Measurements from ENCODE around the gene ZNF700.
A peak's percentile ranks its signal among the peaks of the same experiment; 100 is the strongest.
"Not testable (repeated sequence)": the region's sequence is repeated elsewhere in the genome, so short reads cannot be mapped to it uniquely, and the experiment has no call there.

The ZNF700 gene

DNA sequence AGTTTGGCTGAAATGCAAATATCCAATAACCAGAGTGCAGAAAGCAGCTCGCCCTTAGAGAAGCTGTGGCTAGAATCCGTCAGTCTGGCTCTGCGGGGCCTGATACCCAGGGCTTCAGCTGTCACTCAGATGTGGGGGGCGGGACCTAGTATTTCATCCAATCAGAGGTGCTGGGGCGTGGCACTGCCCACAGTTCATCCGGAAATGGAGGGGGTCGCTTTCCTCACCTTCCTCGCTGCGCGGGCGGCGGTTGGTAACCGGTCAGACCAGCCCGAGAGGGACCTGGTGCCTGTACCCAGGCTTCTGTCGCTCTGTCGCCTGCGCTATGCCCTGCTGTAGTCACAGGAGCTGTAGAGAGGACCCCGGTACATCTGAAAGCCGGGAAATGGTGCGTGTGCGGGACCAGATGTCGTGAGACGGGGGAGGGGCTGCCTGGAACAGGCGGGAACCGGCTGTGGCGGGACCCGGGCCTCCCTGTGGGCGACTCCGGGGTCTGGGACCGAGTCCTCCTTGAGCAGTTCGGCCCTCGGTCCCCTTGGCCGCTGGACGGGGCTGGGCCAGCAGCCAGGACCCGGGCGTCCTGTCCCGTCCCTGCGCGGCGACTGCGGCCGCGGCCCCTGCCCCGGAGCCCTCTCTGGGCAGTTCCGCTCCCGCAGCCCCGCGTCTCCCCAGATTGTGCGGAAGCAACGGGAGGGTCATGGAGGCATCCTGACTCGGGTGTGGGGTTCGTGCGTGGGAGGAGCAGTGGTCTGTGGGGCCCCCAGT, at the start of gene ZNF700:
ZNF700 (plus strand) TSS at position 222 of the 765 bp plus-strand sequence; CDS start at position 326, 104 bp downstream.
- TF ChIP-seq, protein P1, sequence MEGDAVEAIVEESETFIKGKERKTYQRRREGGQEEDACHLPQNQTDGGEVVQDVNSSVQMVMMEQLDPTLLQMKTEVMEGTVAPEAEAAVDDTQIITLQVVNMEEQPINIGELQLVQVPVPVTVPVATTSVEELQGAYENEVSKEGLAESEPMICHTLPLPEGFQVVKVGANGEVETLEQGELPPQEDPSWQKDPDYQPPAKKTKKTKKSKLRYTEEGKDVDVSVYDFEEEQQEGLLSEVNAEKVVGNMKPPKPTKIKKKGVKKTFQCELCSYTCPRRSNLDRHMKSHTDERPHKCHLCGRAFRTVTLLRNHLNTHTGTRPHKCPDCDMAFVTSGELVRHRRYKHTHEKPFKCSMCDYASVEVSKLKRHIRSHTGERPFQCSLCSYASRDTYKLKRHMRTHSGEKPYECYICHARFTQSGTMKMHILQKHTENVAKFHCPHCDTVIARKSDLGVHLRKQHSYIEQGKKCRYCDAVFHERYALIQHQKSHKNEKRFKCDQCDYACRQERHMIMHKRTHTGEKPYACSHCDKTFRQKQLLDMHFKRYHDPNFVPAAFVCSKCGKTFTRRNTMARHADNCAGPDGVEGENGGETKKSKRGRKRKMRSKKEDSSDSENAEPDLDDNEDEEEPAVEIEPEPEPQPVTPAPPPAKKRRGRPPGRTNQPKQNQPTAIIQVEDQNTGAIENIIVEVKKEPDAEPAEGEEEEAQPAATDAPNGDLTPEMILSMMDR (conservative IDR thresholded peaks at IDR 0.05; ENCODE audit: low read depth, low read length): no peak
- DNase-seq (ENCODE audit: low read depth): peak; percentile 92

DNA sequence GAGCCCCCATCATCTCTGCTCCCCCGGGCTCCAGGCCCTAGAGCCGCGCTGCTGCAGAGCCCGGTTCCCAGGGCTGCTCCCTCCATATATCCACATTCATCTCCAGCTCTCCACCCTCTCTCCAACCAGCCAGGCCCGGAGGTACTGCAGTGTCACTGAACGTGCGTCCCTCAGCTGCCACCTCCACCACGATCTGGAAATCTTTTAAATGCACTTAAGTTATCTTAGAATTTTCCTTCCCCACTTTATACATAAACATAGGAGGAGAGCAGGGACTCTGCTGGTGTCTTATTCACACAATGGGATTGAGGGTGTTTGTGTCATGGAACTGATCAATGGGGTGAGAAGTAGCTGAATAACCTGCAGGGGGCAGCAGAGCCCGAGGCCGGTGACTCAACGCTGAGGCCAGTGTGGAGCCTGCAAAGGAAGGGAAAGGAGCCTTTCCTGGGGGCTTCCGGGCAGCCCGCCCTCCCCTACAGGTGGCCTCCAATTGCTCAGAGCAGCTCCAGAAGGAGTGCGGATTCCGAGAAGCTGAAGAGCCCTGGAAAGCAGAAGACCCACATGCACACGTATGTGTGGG, 45.1 kb upstream of the ZNF700 start:
- not testable (repeated sequence) for H3K4me3 ChIP-seq (ENCODE audit: low read depth, low read length); DNase-seq (ENCODE audit: low read depth)
- TF ChIP-seq, protein P1 (conservative IDR thresholded peaks at IDR 0.05; ENCODE audit: low read depth, low read length): peak; percentile 30

More for the DNA sequence above, at the start of gene ZNF700:
- peak within 1 kb of the TSS; percentile 95 for H3K4me3 ChIP-seq (ENCODE audit: low read depth, low read length)

- no peak overlapping the region for H3K4me3 ChIP-seq (ENCODE audit: low read depth, low read length)
- TF ChIP-seq, protein P1 (conservative IDR thresholded peaks at IDR 0.05; ENCODE audit: low read depth, low read length): no peak
- DNase-seq (ENCODE audit: low read depth): no peak
These were observed 44.3 kb upstream of the ZNF700 start for GRCh38 chr19:11880598-11880997.

DNA sequence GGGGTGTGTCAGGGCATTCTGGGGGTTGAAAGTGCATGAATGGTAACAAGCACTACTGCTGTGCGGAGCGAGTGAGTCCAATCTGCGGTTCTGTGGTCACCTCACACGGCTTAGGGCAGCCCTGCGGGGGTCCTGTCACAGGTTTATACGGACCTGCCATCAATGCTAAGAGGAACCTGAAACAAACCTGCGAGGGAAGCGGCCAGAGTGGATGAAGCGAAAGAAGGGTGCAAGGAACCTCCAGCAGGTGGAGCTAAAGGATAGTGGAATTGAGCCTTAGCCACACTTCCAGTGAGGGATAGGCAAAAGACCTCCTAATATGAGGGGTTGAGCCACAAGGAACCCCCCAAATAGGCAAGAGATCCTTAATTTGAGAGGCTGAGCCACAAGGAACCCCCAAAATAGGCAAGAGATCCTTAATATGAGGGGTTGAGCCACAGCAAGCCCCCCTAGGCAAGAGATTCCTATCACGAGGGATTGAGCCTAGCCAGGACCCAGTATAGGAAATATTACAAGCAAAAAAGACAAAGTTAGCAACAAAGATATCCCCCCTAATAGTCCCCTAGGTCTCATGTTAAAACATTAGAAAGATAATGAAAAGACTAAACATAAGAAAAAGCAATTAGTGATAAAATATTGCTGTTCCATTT, 43.6 kb upstream of the ZNF700 start:
- peak; percentile 73 for DNase-seq (ENCODE audit: low read depth)
- TF ChIP-seq, protein P1 (conservative IDR thresholded peaks at IDR 0.05; ENCODE audit: low read depth, low read length): peak; percentile 87
- H3K4me3 ChIP-seq (ENCODE audit: low read depth, low read length): no peak overlapping the region

- DNase-seq (ENCODE audit: low read depth): no peak
- TF ChIP-seq, protein P1 (conservative IDR thresholded peaks at IDR 0.05; ENCODE audit: low read depth, low read length): no peak
- H3K4me3 ChIP-seq (ENCODE audit: low read depth, low read length): no peak overlapping the region
These were observed 42.3 kb upstream of the ZNF700 start for GRCh38 chr19:11882606-11883005.

DNA sequence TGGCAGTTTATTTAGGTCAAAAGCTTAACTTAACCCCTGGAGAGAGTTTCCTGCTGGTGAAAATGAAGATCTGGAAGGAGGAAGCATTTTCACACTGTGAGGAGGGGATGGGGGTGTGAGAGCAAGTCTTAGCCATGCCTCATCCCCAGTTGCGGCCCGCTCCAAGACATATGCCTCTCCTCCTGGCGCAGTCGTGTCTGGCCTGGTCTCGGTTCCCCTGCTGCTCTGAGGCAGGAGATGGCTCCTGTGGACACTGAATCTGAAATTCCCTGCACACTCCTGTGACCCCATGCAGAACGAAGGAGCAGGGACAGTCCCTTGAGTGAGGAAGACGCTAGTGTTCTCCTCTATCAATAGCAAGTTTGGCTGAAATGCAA, 37.7 kb upstream of the ZNF700 start:
- peak overlapping the region; percentile 65 for H3K4me3 ChIP-seq (ENCODE audit: low read depth, low read length)
- TF ChIP-seq, protein P1 (conservative IDR thresholded peaks at IDR 0.05; ENCODE audit: low read depth, low read length): no peak
- DNase-seq (ENCODE audit: low read depth): peak; percentile 28
